Adrenal gland (tissue), 12 donors: ENCODE measurements around the gene NOXA1. TPM values are rescaled to one million over a fixed set of nuclear protein-coding genes. Genes with fewer than 3 reads are reported as not detected.

ENCODE experiments used
- DNase-seq, 7 donors: peaks; one replicate each; pipeline ENCODE4 v3.0.0-alpha.2; 2019 to 2020
- H3K27ac ChIP-seq, 5 donors: fragments of 200-600 bp; sonication (generic) in 4 of 5; 1 replicate in 3 of 5; 2 replicates in 2 of 5; pipeline versions ENCODE4 v1.5.1 to v1.8.0; 2016 to 2020; ENCODE audit warnings: mild to moderate bottlenecking in 1 of 5
- H3K27me3 ChIP-seq: fragments of 200-600 bp; 2 replicates; pipeline ENCODE4 v1.8.0; 2021
- H3K36me3 ChIP-seq, 2 donors: fragments of 200-600 bp; replicated peaks in 1 of 2; 1 replicate in 1 of 2; 2 replicates in 1 of 2; pipeline versions ENCODE4 v1.5.1 to v1.8.0; 2018 to 2022
- H3K4me1 ChIP-seq, 2 donors: fragments of 200-600 bp; replicated peaks in 1 of 2; 1 replicate in 1 of 2; 2 replicates in 1 of 2; pipeline versions ENCODE4 v1.5.1 to v1.8.0; 2018 to 2021
- H3K4me3 ChIP-seq, 4 donors: fragments of 200-600 bp; sonication (generic) in 3 of 4; one replicate each; pipeline ENCODE4 v1.5.1; 2016 to 2018
- H3K9me3 ChIP-seq, 3 donors: fragments of 200-600 bp; sonication (generic) in 1 of 3; replicated peaks in 1 of 3; 1 replicate in 2 of 3; 2 replicates in 1 of 3; pipeline versions ENCODE4 v1.5.1 to v1.8.0; 2016 to 2021
- POLR2A ChIP-seq, 2 donors: fragments of 450-650 bp; IDR thresholded peaks; one replicate each; pipeline ENCODE4 v1.6.1; 2017; ENCODE audit warnings: antibody characterized with exemption in 2 of 2, mild to moderate bottlenecking in 2 of 2, moderate library complexity in 1 of 2
- WGBS, 4 donors: extraction: QIAGEN DNeasy Blood & Tissue Kit in 2 of 4; methylation state at CpG; one replicate each; pipeline versions ENCODE4 v1.1.5 to v1.1.7; 2013 to 2017; 5-methylcytosine and 5-hydroxymethylcytosine counted together
- intact Hi-C, 2 donors: fragments of 100-400 bp; cut with DNase I; formaldehyde crosslinking; loops; one replicate each; pipeline versions ENCODE4 v1.14.1 to v1.15.0; 2022 to 2023
- polyA plus RNA-seq, 3 donors: library from polyadenylated mRNA; stranded (reverse); fragments of 200-250 nt in 2 of 3; fragments of 350-450 nt in 1 of 3; fragmentation: Illumina TruSeq in 1 of 3; extraction: RNeasy Lipid Tissue Mini Kit (QIAGEN cat#74804) in 1 of 3; gene quantifications; one replicate each; pipeline ENCODE4 v1.2.3, GENCODE V29; 2013 to 2014
- total RNA-seq, 9 donors: library from RNA; depleted of rRNA in 4 of 9; stranded (reverse); fragments of >200 nt in 4 of 9; fragments of 120-200 nt in 1 of 9; fragmentation: NEBNext Ultra II Directional in 1 of 9; extraction: Animal tissue kit (Norgen Biotek cat#: 25700) in 1 of 9; gene quantifications; one replicate each; pipeline versions ENCODE4 v1.1.0 to v1.2.4, GENCODE V29; 2013 to 2023
- TF ChIP-seq, protein P1 (sequence below), 6 experiments: fragments of 450-650 bp in 4 of 6; fragments of 200-600 bp in 2 of 6; sonication (generic) in 1 of 6; IDR thresholded peaks; 1 replicate in 5 of 6; 2 replicates in 1 of 6; pipeline versions ENCODE4 v1.5.1 to v1.8.0; 2016 to 2021; ENCODE audit warnings: antibody characterized with exemption in 6 of 6, mild to moderate bottlenecking in 2 of 6, moderate library complexity in 1 of 6
- donor health status: healthy with polysubstance abuse.
- donor health status: Bipolar disorder and iron deficiency.
- donor health status: DM: yes; HTN: yes; CAD: no.
- donor health status: DM: no; HTN: no; CAD: no.
- donor health status: DM: no; HTN: no; CAD: no.
- donor health status: DM: yes; HTN: yes; CAD: no.

Gene NOXA1
- total and polyA plus RNA-seq, 12 donors: 2.9 to 50.7 (median 9.4) TPM; not detected in 1

GRCh38 chr9:137380171-137380570 lies 43.0 kb upstream of the NOXA1 start:
- DNase-seq: no peak
- no peaks in the 10 kb centered on the region for H3K27me3 ChIP-seq
- H3K4me1 ChIP-seq: no peaks in the 10 kb centered on the region
- no peak overlapping the region for H3K27ac ChIP-seq
- no peaks in the 10 kb centered on the region for H3K36me3 ChIP-seq
- H3K9me3 ChIP-seq: no peaks in the 10 kb centered on the region
- intact Hi-C loops: no loop called here
- 86 to 100% (median 87%) methylated on average over 3 to 16 of the region's 16 CpGs for WGBS, 4 donors
- no peak overlapping the region for H3K4me3 ChIP-seq
- TF ChIP-seq, protein P1, sequence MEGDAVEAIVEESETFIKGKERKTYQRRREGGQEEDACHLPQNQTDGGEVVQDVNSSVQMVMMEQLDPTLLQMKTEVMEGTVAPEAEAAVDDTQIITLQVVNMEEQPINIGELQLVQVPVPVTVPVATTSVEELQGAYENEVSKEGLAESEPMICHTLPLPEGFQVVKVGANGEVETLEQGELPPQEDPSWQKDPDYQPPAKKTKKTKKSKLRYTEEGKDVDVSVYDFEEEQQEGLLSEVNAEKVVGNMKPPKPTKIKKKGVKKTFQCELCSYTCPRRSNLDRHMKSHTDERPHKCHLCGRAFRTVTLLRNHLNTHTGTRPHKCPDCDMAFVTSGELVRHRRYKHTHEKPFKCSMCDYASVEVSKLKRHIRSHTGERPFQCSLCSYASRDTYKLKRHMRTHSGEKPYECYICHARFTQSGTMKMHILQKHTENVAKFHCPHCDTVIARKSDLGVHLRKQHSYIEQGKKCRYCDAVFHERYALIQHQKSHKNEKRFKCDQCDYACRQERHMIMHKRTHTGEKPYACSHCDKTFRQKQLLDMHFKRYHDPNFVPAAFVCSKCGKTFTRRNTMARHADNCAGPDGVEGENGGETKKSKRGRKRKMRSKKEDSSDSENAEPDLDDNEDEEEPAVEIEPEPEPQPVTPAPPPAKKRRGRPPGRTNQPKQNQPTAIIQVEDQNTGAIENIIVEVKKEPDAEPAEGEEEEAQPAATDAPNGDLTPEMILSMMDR (IDR thresholded peaks at IDR 0.05): no peak
- no peak for TF ChIP-seq POLR2A (IDR thresholded peaks at IDR 0.05)

DNA sequence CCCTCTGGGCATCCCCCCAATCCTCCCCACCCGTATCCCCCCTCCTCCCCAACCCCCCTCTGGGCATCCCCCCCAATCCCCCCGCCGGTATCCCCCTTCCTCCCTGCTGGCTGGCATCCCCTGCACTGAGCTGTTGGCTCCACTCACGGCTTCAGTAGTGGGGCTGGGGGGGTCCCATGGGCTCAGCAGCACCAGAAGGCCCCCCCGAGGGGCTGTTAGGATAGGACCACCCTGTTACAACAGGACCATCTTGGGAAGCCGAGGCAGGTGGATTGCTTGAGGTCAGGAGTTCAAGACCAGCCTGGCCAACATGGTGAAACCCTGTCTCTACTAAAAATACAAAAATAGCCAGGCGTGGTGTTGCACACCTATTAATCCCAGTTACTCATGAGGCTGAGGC lies 42.6 kb upstream of the NOXA1 start:
- H3K27ac ChIP-seq: no peak overlapping the region
- H3K9me3 ChIP-seq: no peaks in the 10 kb centered on the region
- intact Hi-C loops: no loop called here
- no peaks in the 10 kb centered on the region for H3K4me1 ChIP-seq
- no peak for TF ChIP-seq POLR2A (IDR thresholded peaks at IDR 0.05)
- TF ChIP-seq, protein P1 (IDR thresholded peaks at IDR 0.05): no peak
- WGBS, 4 donors: 83 to 100% (median 96%) methylated on average over 1 to 7 of the region's 7 CpGs
- H3K27me3 ChIP-seq: no peaks in the 10 kb centered on the region
- H3K36me3 ChIP-seq: no peaks in the 10 kb centered on the region
- H3K4me3 ChIP-seq: no peak overlapping the region
- peak in 2 of 7 donors; percentile 1 to 9 for DNase-seq

GRCh38 chr9:137381501-137382443 lies 41.4 kb upstream of the NOXA1 start:
- intact Hi-C loops: no loop called here
- no peak overlapping the region for H3K27ac ChIP-seq
- WGBS, 4 donors: 88 to 95% (median 92%) methylated on average over 47 to 53 of the region's 53 CpGs
- DNase-seq: peak in 2 of 7 donors; percentile 9 to 14
- H3K4me3 ChIP-seq: no peak overlapping the region
- H3K4me1 ChIP-seq: no peaks in the 10 kb centered on the region
- H3K36me3 ChIP-seq: no peaks in the 10 kb centered on the region
- H3K9me3 ChIP-seq: no peaks in the 10 kb centered on the region
- TF ChIP-seq POLR2A (IDR thresholded peaks at IDR 0.05): no peak
- TF ChIP-seq, protein P1 (IDR thresholded peaks at IDR 0.05): no peak
- no peaks in the 10 kb centered on the region for H3K27me3 ChIP-seq

GRCh38 chr9:137382444-137383080 lies 40.6 kb upstream of the NOXA1 start:
- Histone ChIP-seq H3K27ac (no peak overlapping the region), H3K4me3 (no peak overlapping the region), H3K9me3 (no peaks in the 10 kb centered on the region), H3K36me3 (no peaks in the 10 kb centered on the region), H3K27me3 (no peaks in the 10 kb centered on the region), H3K4me1 (no peaks in the 10 kb centered on the region)
- DNase-seq: peak in 2 of 7 donors; percentile 6 to 17
- intact Hi-C loops: no loop called here
- 87 to 96% (median 91%) methylated on average over 10 to 25 of the region's 25 CpGs for WGBS, 4 donors
- TF ChIP-seq, protein P1 (IDR thresholded peaks at IDR 0.05): no peak
- no peak for TF ChIP-seq POLR2A (IDR thresholded peaks at IDR 0.05)
